DND-41 (cell line): Measurements from ENCODE around the gene BACH2.

Source experiments
- ATAC-seq: fragments of 200-7000 bp; cut with Tn5 transposase; 3 replicates; pipeline ENCODE4 v1.9.1; 2021; ENCODE audit warnings: low read depth; ENCODE audit not compliant: insufficient read depth
- DNase-seq: peaks from one replicate; pipeline ENCODE4 v3.0.0-alpha.2; 2020
- H2AFZ ChIP-seq: 2 replicates; pipeline ENCODE4 v1.6.0; 2012; ENCODE audit warnings: low read depth, low read length
- H3K27ac ChIP-seq: 2 replicates; pipeline ENCODE4 v1.5.1; 2012; ENCODE audit warnings: low read length, inconsistent platforms
- H3K27me3 ChIP-seq: fragments of 200-600 bp; sonication (generic); 2 replicates; pipeline ENCODE4 v1.6.0; 2012; ENCODE audit warnings: low read length, mild to moderate bottlenecking, inconsistent platforms; ENCODE audit not compliant: insufficient read depth, poor library complexity
- H3K36me3 ChIP-seq: 2 replicates; pipeline ENCODE4 v1.5.1; 2012; ENCODE audit warnings: low read length, inconsistent platforms; ENCODE audit not compliant: insufficient read depth
- H3K4me1 ChIP-seq: 2 replicates; pipeline ENCODE4 v1.5.1; 2012; ENCODE audit warnings: mild to moderate bottlenecking, low read length; ENCODE audit not compliant: insufficient read depth
- H3K4me2 ChIP-seq: 2 replicates; pipeline ENCODE4 v1.6.0; 2012; ENCODE audit warnings: mild to moderate bottlenecking, moderate library complexity, low read length, inconsistent platforms; ENCODE audit not compliant: insufficient read depth
- H3K4me3 ChIP-seq, 2 experiments: fragments of 200-600 bp in 1 of 2; shearing (Covaris generic) in 1 of 2; 2 replicates each; pipeline ENCODE4 v1.5.1; 2012 to 2016; ENCODE audit warnings: inconsistent platforms in 2 of 2, low read length in 2 of 2, mild to moderate bottlenecking in 2 of 2, low read depth in 1 of 2, moderate library complexity in 1 of 2
- H3K79me2 ChIP-seq: 2 replicates; pipeline ENCODE4 v1.6.0; 2012; ENCODE audit warnings: low read length, inconsistent platforms; ENCODE audit not compliant: insufficient read depth
- H3K9ac ChIP-seq: 2 replicates; pipeline ENCODE4 v1.6.0; 2012; ENCODE audit warnings: low read depth, mild to moderate bottlenecking, inconsistent platforms, low read length, moderate library complexity
- H3K9me3 ChIP-seq: 2 replicates; pipeline ENCODE4 v1.5.1; 2012; ENCODE audit warnings: low read length, moderate library complexity, mild to moderate bottlenecking, inconsistent platforms; ENCODE audit not compliant: insufficient read depth, severe bottlenecking
- H4K20me1 ChIP-seq: 2 replicates; pipeline ENCODE4 v1.6.0; 2012; ENCODE audit warnings: low read length; ENCODE audit not compliant: insufficient read depth
- CTCF ChIP-seq: IDR thresholded peaks from 2 replicates; pipeline ENCODE4 v1.5.1; 2012; ENCODE audit warnings: borderline replicate concordance, low read length, moderate library complexity, mild to moderate bottlenecking; ENCODE audit not compliant: poor library complexity, severe bottlenecking; ENCODE audit errors: extremely low read depth
- EZH2 ChIP-seq: IDR thresholded peaks from 3 replicates; pipeline ENCODE4 v1.6.1; 2012; ENCODE audit warnings: borderline replicate concordance, low read depth, mild to moderate bottlenecking, moderate library complexity, low read length, inconsistent platforms; ENCODE audit not compliant: severe bottlenecking

The BACH2 gene

GRCh38 chr6:90291565-90291964 is 5.1 kb downstream of the BACH2 start:
- Histone ChIP-seq H3K9me3 (no peaks in the 10 kb centered on the region), H3K4me2 (no peak overlapping the region), H2AFZ (no peak overlapping the region), H4K20me1 (no peaks in the 10 kb centered on the region), H3K4me3 (no peak overlapping the region), H3K9ac (no peak overlapping the region), H3K4me1 (peaks cover 16% of the 10 kb centered on the region), H3K36me3 (no peaks in the 10 kb centered on the region; the same call in 1 of the 2 replicates), H3K27me3 (no peaks in the 10 kb centered on the region), H3K79me2 (peaks cover 2% of the 10 kb centered on the region; the same call in 1 of the 2 replicates), H3K27ac (no peak overlapping the region)
- no peak for DNase-seq
- TF ChIP-seq EZH2 (no peak), CTCF (no peak)
- ATAC-seq: no peak

GRCh38 chr6:90290811-90291420 is 5.7 kb downstream of the BACH2 start:
- no peak overlapping the region for H3K4me3 ChIP-seq
- no peaks in the 10 kb centered on the region for H3K27me3 ChIP-seq
- peaks cover 22% of the 10 kb centered on the region for H3K4me1 ChIP-seq
- H3K36me3 ChIP-seq: no peaks in the 10 kb centered on the region; the same call in 1 of the 2 replicates
- ATAC-seq: no peak
- DNase-seq: no peak
- H3K79me2 ChIP-seq: peaks cover 2% of the 10 kb centered on the region; the same call in 1 of the 2 replicates
- no peaks in the 10 kb centered on the region for H4K20me1 ChIP-seq
- H3K4me2 ChIP-seq: no peak overlapping the region
- no peak for TF ChIP-seq CTCF
- H3K27ac ChIP-seq: no peak overlapping the region
- no peak overlapping the region for H2AFZ ChIP-seq
- H3K9ac ChIP-seq: no peak overlapping the region
- no peaks in the 10 kb centered on the region for H3K9me3 ChIP-seq

GRCh38 chr6:90289902-90290301 is 6.7 kb downstream of the BACH2 start:
- Histone ChIP-seq H3K4me1 (peaks cover 23% of the 10 kb centered on the region), H3K9me3 (no peaks in the 10 kb centered on the region), H4K20me1 (no peaks in the 10 kb centered on the region), H3K79me2 (no peaks in the 10 kb centered on the region), H3K36me3 (no peaks in the 10 kb centered on the region), H2AFZ (no peak overlapping the region), H3K27ac (no peak overlapping the region), H3K4me2 (no peak overlapping the region), H3K27me3 (no peaks in the 10 kb centered on the region), H3K4me3 (no peak overlapping the region), H3K9ac (no peak overlapping the region)
- ATAC-seq: no peak
- TF ChIP-seq EZH2: no peak
- no peak for TF ChIP-seq CTCF
- no peak for DNase-seq

- H3K27ac ChIP-seq: no peak overlapping the region
- H3K4me2 ChIP-seq: no peak overlapping the region
- DNase-seq: no peak
- peaks cover 25% of the 10 kb centered on the region for H3K4me1 ChIP-seq
- no peaks in the 10 kb centered on the region for H4K20me1 ChIP-seq
- no peaks in the 10 kb centered on the region for H3K27me3 ChIP-seq
- ATAC-seq: no peak
- H3K36me3 ChIP-seq: no peaks in the 10 kb centered on the region
- no peak overlapping the region for H2AFZ ChIP-seq
- no peak overlapping the region for H3K4me3 ChIP-seq
- H3K79me2 ChIP-seq: no peaks in the 10 kb centered on the region
- H3K9me3 ChIP-seq: no peaks in the 10 kb centered on the region
- H3K9ac ChIP-seq: no peak overlapping the region
- TF ChIP-seq EZH2: no peak
- no peak for TF ChIP-seq CTCF
These were observed 8.2 kb downstream of the BACH2 start for GRCh38 chr6:90288404-90288803.
